A549 (cell line): ENCODE data around the gene FKBP2. TPM values are rescaled to one million over a fixed set of nuclear protein-coding genes. Genes with fewer than 3 reads are reported as not detected.

Source experiments
- ATAC-seq, 2 experiments: fragments of 200-7000 bp in 1 of 2; fragments of >200 bp in 1 of 2; cut with Nextera tagmentation in 1 of 2; cut with Tn5 transposase in 1 of 2; 3 replicates each; pipeline versions ENCODE4 v1.8.0 to v1.9.1; 2018 to 2020; ENCODE audit warnings: mild to moderate bottlenecking in 1 of 2, moderate library complexity in 1 of 2
- CTCF ChIA-PET: fragments of 300-600 bp; sonication (Branson Sonifier 250); formaldehyde crosslinking; extraction: SDS; loops from one replicate; lab custom pipeline; 2021; ENCODE audit warnings: antibody characterized with exemption, inconsistent platforms; lab: Yijun Ruan, JAX
- POLR2A ChIA-PET: fragments of 350-600 bp; formaldehyde crosslinking; extraction: SDS; loops from one replicate; lab custom pipeline; 2021; ENCODE audit warnings: antibody characterized with exemption, inconsistent platforms; lab: Yijun Ruan, JAX
- DNase-seq, 2 experiments: peaks; one replicate each; pipeline versions ENCODE4 v3.0.0 to v3.0.0-alpha.2; 2011 to 2016; ENCODE audit warnings: low read depth in 1 of 2, low spot score in 1 of 2
- FAIRE-seq: peaks from 2 replicates; lab custom pipeline; 2011; peaks lifted over from hg19 to GRCh38; lab: Jason Lieb, UNC
- H3K27ac ChIP-seq, 2 experiments: fragments of >200 bp; sonication (Bioruptor Twin); formaldehyde crosslinking; 3 replicates each; pipeline ENCODE4 v1.5.1; 2016 to 2017
- H3K4me1 ChIP-seq: fragments of >200 bp; sonication (Bioruptor Twin); formaldehyde crosslinking; 3 replicates; pipeline ENCODE4 v1.6.1; 2016
- H3K4me2 ChIP-seq: fragments of >200 bp; sonication (Bioruptor Twin); formaldehyde crosslinking; 3 replicates; pipeline ENCODE4 v1.6.1; 2016
- H3K4me3 ChIP-seq: fragments of >200 bp; sonication (Bioruptor Twin); formaldehyde crosslinking; 3 replicates; pipeline ENCODE4 v1.5.1; 2016
- H3K9me3 ChIP-seq: fragments of >200 bp; sonication (Bioruptor Twin); formaldehyde crosslinking; 3 replicates; pipeline ENCODE4 v1.6.1; 2016
- CBX2 ChIP-seq: fragments of 200-600 bp; sonication (generic); IDR thresholded peaks from 2 replicates; pipeline ENCODE4 v1.6.1; 2016; ENCODE audit warnings: low read depth, mild to moderate bottlenecking, borderline replicate concordance
- CHD4 ChIP-seq: fragments of 200-600 bp; sonication (generic); IDR thresholded peaks from 2 replicates; pipeline ENCODE4 v1.6.1; 2016; ENCODE audit warnings: antibody characterized with exemption, mild to moderate bottlenecking, borderline replicate concordance
- EHMT2 ChIP-seq: fragments of 200-600 bp; sonication (generic); IDR thresholded peaks from 2 replicates; pipeline ENCODE4 v1.6.1; 2016; ENCODE audit warnings: antibody characterized with exemption, low read depth, mild to moderate bottlenecking, moderate library complexity
- EP300 ChIP-seq, 2 experiments: fragments of >200 bp; sonication (Bioruptor Twin); formaldehyde crosslinking; IDR thresholded peaks; 2 replicates in 1 of 2; 3 replicates in 1 of 2; pipeline ENCODE4 v1.6.1; 2016 to 2017
- ESRRA ChIP-seq: fragments of 150-350 bp; IDR thresholded peaks from 2 replicates; pipeline ENCODE4 v1.6.1; 2014; ENCODE audit warnings: mild to moderate bottlenecking, low read length, borderline replicate concordance
- FOSL2 ChIP-seq, 2 experiments: fragments of 450-650 bp in 1 of 2; fragments of >200 bp in 1 of 2; sonication (Bioruptor Twin) in 1 of 2; formaldehyde crosslinking; IDR thresholded peaks; 2 replicates each; pipeline versions ENCODE4 v1.5.0 to v1.6.1; 2016 to 2020; ENCODE audit warnings: mild to moderate bottlenecking in 1 of 2, moderate library complexity in 1 of 2
- HOXA7 ChIP-seq: fragments of 250-450 bp; sonication (Bioruptor Pico); IDR thresholded peaks from 2 replicates; pipeline ENCODE4 v1.5.0; 2020; ENCODE audit warnings: mild to moderate bottlenecking, moderate library complexity
- HOXB5 ChIP-seq: fragments of 250-450 bp; sonication (Bioruptor Pico); IDR thresholded peaks from 2 replicates; pipeline ENCODE4 v1.5.0; 2020; ENCODE audit warnings: mild to moderate bottlenecking, moderate library complexity
- JUN ChIP-seq, 2 experiments: fragments of >200 bp; sonication (Bioruptor Twin); formaldehyde crosslinking; IDR thresholded peaks; 2 replicates in 1 of 2; 3 replicates in 1 of 2; pipeline ENCODE4 v1.6.1; 2016 to 2017
- KDM5A ChIP-seq: fragments of 200-600 bp; sonication (generic); IDR thresholded peaks from 2 replicates; pipeline ENCODE4 v1.6.1; 2016; ENCODE audit warnings: antibody characterized with exemption, mild to moderate bottlenecking
- NFE2L2 ChIP-seq: fragments of 150-350 bp; conservative IDR thresholded peaks from 2 replicates; pipeline ENCODE4 v1.6.1; 2014; ENCODE audit warnings: low read length
- NR3C1 ChIP-seq: fragments of >200 bp; sonication (Bioruptor Twin); formaldehyde crosslinking; IDR thresholded peaks from 3 replicates; pipeline ENCODE4 v1.6.1; 2017
- RNF2 ChIP-seq: fragments of 200-600 bp; sonication (generic); IDR thresholded peaks from 2 replicates; pipeline ENCODE4 v1.6.1; 2016; ENCODE audit warnings: low read depth, mild to moderate bottlenecking, antibody characterized with exemption, moderate library complexity, borderline replicate concordance
- ZSCAN20 ChIP-seq: fragments of 250-450 bp; sonication (Bioruptor Pico); IDR thresholded peaks from 2 replicates; pipeline ENCODE4 v1.8.0; 2022; ENCODE audit warnings: mild to moderate bottlenecking, moderate library complexity
- WGBS: methylation state at CpG from one replicate; pipeline ENCODE4 v1.1.6; 2017; ENCODE audit errors: missing lambda C conversion rate; 5-methylcytosine and 5-hydroxymethylcytosine counted together
- polyA plus RNA-seq, 4 experiments: library from polyadenylated mRNA; depleted of rRNA in 3 of 4; stranded (reverse); fragments of >200 nt; fragmentation: RNase III in 1 of 4; extraction: RNeasy Plus Mini Kit Qiagen cat#74134 plus additional on column Dnase treatment in 1 of 4; gene quantifications; 2 replicates in 3 of 4; 3 replicates in 1 of 4; pipeline ENCODE4 v1.2.3, GENCODE V29; 2011 to 2017
- TF ChIP-seq, protein P1 (sequence below): fragments of 200-600 bp; sonication (generic); IDR thresholded peaks from 2 replicates; pipeline ENCODE4 v1.6.1; 2016; ENCODE audit warnings: antibody characterized with exemption, mild to moderate bottlenecking, moderate library complexity
- TF ChIP-seq, protein P2 (sequence below): fragments of >200 bp; sonication (Bioruptor Twin); formaldehyde crosslinking; IDR thresholded peaks from 2 replicates; pipeline ENCODE4 v1.6.1; 2016
- TF ChIP-seq, protein P3 (sequence below): fragments of 250-450 bp; sonication (Bioruptor Pico); IDR thresholded peaks from 2 replicates; pipeline ENCODE4 v1.5.0; 2021; ENCODE audit warnings: mild to moderate bottlenecking, moderate library complexity, borderline replicate concordance
- TF ChIP-seq, protein P4 (sequence below): fragments of >200 bp; sonication (Bioruptor Twin); formaldehyde crosslinking; IDR thresholded peaks from 3 replicates; pipeline ENCODE4 v1.6.1; 2016

Gene FKBP2
- polyA plus RNA-seq, 2 of the 4 experiments (the other 2 are of a cell fraction): 40.5 to 131 TPM

DNA sequence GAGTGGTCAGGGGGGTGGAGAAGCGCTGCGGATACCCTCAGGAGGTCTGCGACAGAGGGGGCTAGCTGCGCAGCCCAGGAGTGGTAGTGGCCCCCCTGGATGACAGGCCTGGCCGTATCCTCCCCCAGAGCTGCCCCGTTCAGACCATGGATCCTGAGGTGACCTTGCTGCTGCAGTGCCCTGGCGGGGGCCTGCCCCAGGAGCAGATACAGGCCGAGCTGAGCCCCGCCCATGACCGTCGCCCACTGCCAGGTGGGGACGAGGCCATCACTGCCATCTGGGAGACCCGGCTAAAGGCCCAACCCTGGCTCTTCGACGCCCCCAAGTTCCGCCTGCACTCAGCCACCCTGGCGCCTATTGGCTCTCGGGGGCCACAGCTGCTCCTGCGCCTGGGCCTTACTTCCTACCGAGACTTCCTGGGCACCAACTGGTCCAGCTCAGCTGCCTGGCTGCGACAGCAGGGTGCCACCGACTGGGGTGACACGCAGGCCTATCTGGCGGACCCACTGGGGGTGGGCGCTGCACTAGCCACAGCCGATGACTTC is 14.3 kb upstream of the FKBP2 start:
- 21% methylated on average over 12 of the region's 26 CpGs for WGBS
- POLR2A ChIA-PET: interaction anchor here (0.8 to 2.9 kb wide), 9 partner anchors 12 to 355 kb away, joined by 3 to 16 read pairs (median 4); partner anchors contain the start of genes FKBP2, PPP1R14B and STIP1
- no peak for FAIRE-seq

DNA sequence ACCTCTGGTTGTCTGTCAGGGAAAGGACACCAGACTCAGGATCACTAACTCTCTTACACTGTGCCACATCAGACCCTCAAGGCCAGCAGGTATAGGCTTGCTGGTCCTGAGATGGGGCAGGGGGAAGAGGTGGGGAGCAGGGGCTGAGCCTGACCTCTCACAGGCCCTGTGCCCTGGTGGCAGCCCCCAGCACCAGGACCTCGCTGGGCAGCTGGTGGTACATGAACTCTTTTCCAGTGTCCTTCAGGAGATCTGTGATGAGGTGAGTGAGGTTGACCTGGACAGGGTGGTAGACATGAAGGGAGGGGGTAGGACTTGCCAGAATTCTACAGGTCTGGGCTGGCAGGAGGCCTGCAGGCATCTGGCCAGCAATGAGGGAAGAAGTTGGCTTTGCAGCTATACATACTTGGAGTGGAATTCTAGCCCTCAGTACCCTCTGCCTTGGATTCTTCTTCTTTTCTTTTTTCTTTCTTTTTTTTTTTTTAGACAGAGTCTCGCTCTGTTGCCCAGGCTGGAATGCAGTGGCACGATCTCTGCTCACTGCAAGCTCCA is 13.4 kb upstream of the FKBP2 start:
- ChIA-PET POLR2A (interaction anchor here (2.9 kb wide), 1 partner anchor 42 kb away, joined by 16 read pairs; the partner anchor contains the start of gene STIP1), CTCF (interaction anchor here (0.6 to 19.9 kb wide), 7 partner anchors 9 to 76 kb away, joined by 3 to 254 read pairs (median 10); partner anchors contain the start of genes ESRRA, FERMT3 and PLCB3)
- no peaks in the 10 kb centered on the region for H3K9me3 ChIP-seq
- 93% methylated on average over 3 of the region's 3 CpGs for WGBS
- ATAC-seq (no peak), FAIRE-seq (no peak), DNase-seq (no peak)
- H3K4me1 ChIP-seq: peaks cover 46% of the 10 kb centered on the region
- H3K27ac ChIP-seq: peak overlapping the region in 1 of 2 experiments; percentile 93; a peak in 4 of 6 replicates
- H3K4me3 ChIP-seq: peak overlapping the region; percentile 97; the same call in 2 of the 3 replicates
- TF ChIP-seq, protein P1, sequence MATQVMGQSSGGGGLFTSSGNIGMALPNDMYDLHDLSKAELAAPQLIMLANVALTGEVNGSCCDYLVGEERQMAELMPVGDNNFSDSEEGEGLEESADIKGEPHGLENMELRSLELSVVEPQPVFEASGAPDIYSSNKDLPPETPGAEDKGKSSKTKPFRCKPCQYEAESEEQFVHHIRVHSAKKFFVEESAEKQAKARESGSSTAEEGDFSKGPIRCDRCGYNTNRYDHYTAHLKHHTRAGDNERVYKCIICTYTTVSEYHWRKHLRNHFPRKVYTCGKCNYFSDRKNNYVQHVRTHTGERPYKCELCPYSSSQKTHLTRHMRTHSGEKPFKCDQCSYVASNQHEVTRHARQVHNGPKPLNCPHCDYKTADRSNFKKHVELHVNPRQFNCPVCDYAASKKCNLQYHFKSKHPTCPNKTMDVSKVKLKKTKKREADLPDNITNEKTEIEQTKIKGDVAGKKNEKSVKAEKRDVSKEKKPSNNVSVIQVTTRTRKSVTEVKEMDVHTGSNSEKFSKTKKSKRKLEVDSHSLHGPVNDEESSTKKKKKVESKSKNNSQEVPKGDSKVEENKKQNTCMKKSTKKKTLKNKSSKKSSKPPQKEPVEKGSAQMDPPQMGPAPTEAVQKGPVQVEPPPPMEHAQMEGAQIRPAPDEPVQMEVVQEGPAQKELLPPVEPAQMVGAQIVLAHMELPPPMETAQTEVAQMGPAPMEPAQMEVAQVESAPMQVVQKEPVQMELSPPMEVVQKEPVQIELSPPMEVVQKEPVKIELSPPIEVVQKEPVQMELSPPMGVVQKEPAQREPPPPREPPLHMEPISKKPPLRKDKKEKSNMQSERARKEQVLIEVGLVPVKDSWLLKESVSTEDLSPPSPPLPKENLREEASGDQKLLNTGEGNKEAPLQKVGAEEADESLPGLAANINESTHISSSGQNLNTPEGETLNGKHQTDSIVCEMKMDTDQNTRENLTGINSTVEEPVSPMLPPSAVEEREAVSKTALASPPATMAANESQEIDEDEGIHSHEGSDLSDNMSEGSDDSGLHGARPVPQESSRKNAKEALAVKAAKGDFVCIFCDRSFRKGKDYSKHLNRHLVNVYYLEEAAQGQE: no peak
- TF ChIP-seq, protein P2, sequence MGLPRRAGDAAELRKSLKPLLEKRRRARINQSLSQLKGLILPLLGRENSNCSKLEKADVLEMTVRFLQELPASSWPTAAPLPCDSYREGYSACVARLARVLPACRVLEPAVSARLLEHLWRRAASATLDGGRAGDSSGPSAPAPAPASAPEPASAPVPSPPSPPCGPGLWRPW: no peak
- TF ChIP-seq, protein P3, sequence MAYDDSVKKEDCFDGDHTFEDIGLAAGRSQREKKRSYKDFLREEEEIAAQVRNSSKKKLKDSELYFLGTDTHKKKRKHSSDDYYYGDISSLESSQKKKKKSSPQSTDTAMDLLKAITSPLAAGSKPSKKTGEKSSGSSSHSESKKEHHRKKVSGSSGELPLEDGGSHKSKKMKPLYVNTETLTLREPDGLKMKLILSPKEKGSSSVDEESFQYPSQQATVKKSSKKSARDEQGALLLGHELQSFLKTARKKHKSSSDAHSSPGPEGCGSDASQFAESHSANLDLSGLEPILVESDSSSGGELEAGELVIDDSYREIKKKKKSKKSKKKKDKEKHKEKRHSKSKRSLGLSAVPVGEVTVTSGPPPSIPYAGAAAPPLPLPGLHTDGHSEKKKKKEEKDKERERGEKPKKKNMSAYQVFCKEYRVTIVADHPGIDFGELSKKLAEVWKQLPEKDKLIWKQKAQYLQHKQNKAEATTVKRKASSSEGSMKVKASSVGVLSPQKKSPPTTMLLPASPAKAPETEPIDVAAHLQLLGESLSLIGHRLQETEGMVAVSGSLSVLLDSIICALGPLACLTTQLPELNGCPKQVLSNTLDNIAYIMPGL (CRISPR knock-in tag): no peak
- TF ChIP-seq, protein P4, sequence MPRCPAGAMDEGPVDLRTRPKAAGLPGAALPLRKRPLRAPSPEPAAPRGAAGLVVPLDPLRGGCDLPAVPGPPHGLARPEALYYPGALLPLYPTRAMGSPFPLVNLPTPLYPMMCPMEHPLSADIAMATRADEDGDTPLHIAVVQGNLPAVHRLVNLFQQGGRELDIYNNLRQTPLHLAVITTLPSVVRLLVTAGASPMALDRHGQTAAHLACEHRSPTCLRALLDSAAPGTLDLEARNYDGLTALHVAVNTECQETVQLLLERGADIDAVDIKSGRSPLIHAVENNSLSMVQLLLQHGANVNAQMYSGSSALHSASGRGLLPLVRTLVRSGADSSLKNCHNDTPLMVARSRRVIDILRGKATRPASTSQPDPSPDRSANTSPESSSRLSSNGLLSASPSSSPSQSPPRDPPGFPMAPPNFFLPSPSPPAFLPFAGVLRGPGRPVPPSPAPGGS: no peak
- TF ChIP-seq NR3C1: no peak
- TF ChIP-seq EP300 (IDR thresholded peaks at IDR 0.05): no peak
- no peak for TF ChIP-seq FOSL2 (IDR thresholded peaks at IDR 0.05)
- no peak for TF ChIP-seq FOSL2 (CRISPR knock-in tag; IDR thresholded peaks at IDR 0.05)
- no peak for TF ChIP-seq HOXB5 (CRISPR knock-in tag)
- TF ChIP-seq ZSCAN20 (CRISPR knock-in tag): no peak
- no peak for TF ChIP-seq NFE2L2
- TF ChIP-seq HOXA7 (CRISPR knock-in tag): no peak
- no peak for TF ChIP-seq CBX2
- no peak for TF ChIP-seq JUN (IDR thresholded peaks at IDR 0.05)
- TF ChIP-seq KDM5A: no peak
- TF ChIP-seq EHMT2: no peak
- no peak for TF ChIP-seq CHD4
- H3K4me2 ChIP-seq: peak overlapping the region; percentile 100

More for the DNA sequence above, 14.3 kb upstream of the FKBP2 start:
- no peaks in the 10 kb centered on the region for H3K9me3 ChIP-seq
- peak; percentile 16 to 44; a peak in 5 of 6 replicates for ATAC-seq
- peak overlapping the region; percentile 100 for H3K4me2 ChIP-seq
- peak overlapping the region; percentile 93 to 99 for H3K27ac ChIP-seq
- peak overlapping the region; percentile 97 for H3K4me3 ChIP-seq
- no peak for TF ChIP-seq RNF2
- TF ChIP-seq ESRRA: 0 out of 2 replicates have a peak, but pooled peaks have one; percentile 2
- TF ChIP-seq, all 56 proteins: peak for 1
- peaks cover 37% of the 10 kb centered on the region for H3K4me1 ChIP-seq
- no peak for DNase-seq
- CTCF ChIA-PET: interaction anchor here (0.8 to 19.9 kb wide), 9 partner anchors 9 to 76 kb away, joined by 4 to 254 read pairs (median 10); partner anchors contain the start of genes ESRRA, FERMT3 and PLCB3
